Peyer's patch (tissue), 4 donors: ENCODE data around the gene PROK2.

ENCODE experiments used
- CTCF ChIP-seq, 6 experiments: fragments of 450-650 bp in 4 of 6; fragments of 200-600 bp in 2 of 6; sonication (generic) in 1 of 6; IDR thresholded peaks; one replicate each; pipeline ENCODE4 v1.5.1; 2017 to 2019; ENCODE audit warnings: antibody characterized with exemption in 6 of 6, mild to moderate bottlenecking in 3 of 6, moderate library complexity in 1 of 6
- POLR2A ChIP-seq, 2 donors: fragments of 450-650 bp; IDR thresholded peaks; one replicate each; pipeline ENCODE4 v1.5.1; 2017; ENCODE audit warnings: antibody characterized with exemption in 2 of 2, mild to moderate bottlenecking in 2 of 2, moderate library complexity in 2 of 2

- TF ChIP-seq POLR2A (IDR thresholded peaks at IDR 0.05), result no peak
- no peak for TF ChIP-seq CTCF (IDR thresholded peaks at IDR 0.05)
Observed at GRCh38 chr3:71805199-71805598, 20.3 kb upstream of the PROK2 start.
